Mammary epithelial cell (primary cell): ENCODE measurements around the gene UBE2J2.

ENCODE experiments used
- CTCF ChIP-seq, 2 donors: IDR thresholded peaks in 1 of 2; conservative IDR thresholded peaks in 1 of 2; 2 replicates each; pipeline ENCODE4 v1.5.1; 2011 to 2012; ENCODE audit warnings: inconsistent platforms in 2 of 2, low read length in 2 of 2, mild to moderate bottlenecking in 2 of 2, control low read depth in 1 of 2, low read depth in 1 of 2; ENCODE audit not compliant: insufficient read depth in 1 of 2; ENCODE audit errors: extremely low read depth in 1 of 2
- EZH2 ChIP-seq: IDR thresholded peaks from 2 replicates; pipeline ENCODE4 v1.6.1; 2012; ENCODE audit warnings: low read length, inconsistent platforms, borderline replicate concordance

- TF ChIP-seq CTCF (conservative IDR thresholded peaks at IDR 0.05 in 1 of 2, IDR thresholded peaks at IDR 0.05 in 1 of 2; ENCODE audit: extremely low read depth in 1 of 2, insufficient read depth in 1 of 2, low read depth in 1 of 2, low read length in 2 of 2) (no peak), EZH2 (no peak)
Observed at GRCh38 chr1:1247341-1247913, 26.2 kb downstream of the UBE2J2 start.
